H1 (cell line): ENCODE data around the gene ZNF280B. TPM values are rescaled to one million over a fixed set of nuclear protein-coding genes. Genes with fewer than 3 reads are reported as not detected.

ENCODE experiments used
- CTCF ChIA-PET: fragments of 300-600 bp; sonication (Branson Sonifier 250); formaldehyde crosslinking; loops from one replicate; lab custom pipeline; 2021; ENCODE audit not compliant: partially characterized antibody; lab: Charles Lee
- POLR2A ChIA-PET: fragments of 300-600 bp; sonication (Branson Sonifier 250); formaldehyde crosslinking; loops from one replicate; lab custom pipeline; 2021; ENCODE audit warnings: inconsistent platforms; ENCODE audit not compliant: partially characterized antibody; lab: Charles Lee
- DNase-seq, 2 experiments: peaks; one replicate each; pipeline versions ENCODE4 v3.0.0 to v3.0.0-alpha.2; 2010 to 2022; ENCODE audit warnings: low spot score in 2 of 2, low read depth in 1 of 2, mixed read lengths in 1 of 2
- FAIRE-seq: peaks from 2 replicates; lab custom pipeline; 2011; peaks lifted over from hg19 to GRCh38; lab: Jason Lieb, UNC
- H2AFZ ChIP-seq: 2 replicates; pipeline ENCODE4 v1.8.1; 2012; ENCODE audit warnings: low read length, inconsistent platforms
- H2AK5ac ChIP-seq: 2 replicates; pipeline ENCODE4 v1.6.1; 2013; ENCODE audit warnings: low read depth, low read length
- H2BK120ac ChIP-seq: replicated peaks from 2 replicates; pipeline ENCODE3; 2013; ENCODE audit warnings: low read depth, low read length, inconsistent platforms
- H2BK12ac ChIP-seq: 2 replicates; pipeline ENCODE4 v1.6.1; 2013; ENCODE audit warnings: low read depth, low read length
- H2BK15ac ChIP-seq: 2 replicates; pipeline ENCODE4 v1.6.1; 2013; ENCODE audit warnings: low read length
- H2BK20ac ChIP-seq: 2 replicates; pipeline ENCODE4 v1.6.1; 2013; ENCODE audit warnings: low read length
- H2BK5ac ChIP-seq: 2 replicates; pipeline ENCODE4 v1.6.1; 2013; ENCODE audit warnings: low read depth, low read length
- H3K14ac ChIP-seq: 2 replicates; pipeline ENCODE4 v1.6.1; 2013; ENCODE audit warnings: inconsistent platforms; ENCODE audit not compliant: insufficient read length
- H3K18ac ChIP-seq: 2 replicates; pipeline ENCODE4 v1.6.1; 2013; ENCODE audit warnings: low read length; ENCODE audit errors: extremely low read depth
- H3K23ac ChIP-seq: 2 replicates; pipeline ENCODE4 v1.6.1; 2013; ENCODE audit warnings: inconsistent platforms; ENCODE audit not compliant: insufficient read length
- H3K23me2 ChIP-seq: 2 replicates; pipeline ENCODE4 v1.6.1; 2013; ENCODE audit warnings: low read depth, low read length
- H3K27ac ChIP-seq: 2 replicates; pipeline ENCODE4 v1.6.1; 2011; ENCODE audit warnings: low read depth, low read length, inconsistent platforms
- H3K27me3 ChIP-seq, 4 experiments: replicated peaks in 1 of 4; 1 replicate in 1 of 4; 2 replicates in 3 of 4; pipeline versions ENCODE4 v1.6.1 to v1.8.1; 2011 to 2013; ENCODE audit warnings: low read length in 3 of 4, mild to moderate bottlenecking in 3 of 4, inconsistent platforms in 2 of 4, mixed read lengths in 2 of 4, moderate library complexity in 1 of 4; ENCODE audit not compliant: control insufficient read depth in 3 of 4, insufficient read depth in 3 of 4; ENCODE audit errors: extremely low read depth in 1 of 4
- H3K36me3 ChIP-seq, 4 experiments: 2 replicates each; pipeline versions ENCODE4 v1.6.1 to v1.8.1; 2011 to 2013; ENCODE audit warnings: mild to moderate bottlenecking in 4 of 4, low read length in 3 of 4, moderate library complexity in 2 of 4, control low read depth in 1 of 4, inconsistent platforms in 1 of 4; ENCODE audit not compliant: insufficient read depth in 4 of 4, control insufficient read depth in 2 of 4
- H3K4ac ChIP-seq: replicated peaks from 2 replicates; pipeline ENCODE3; 2013; ENCODE audit warnings: low read length, low read depth, mixed read lengths, inconsistent platforms; ENCODE audit not compliant: insufficient read length
- H3K4me1 ChIP-seq, 4 experiments: replicated peaks in 1 of 4; 1 replicate in 1 of 4; 2 replicates in 3 of 4; pipeline versions ENCODE4 v1.6.1 to v1.8.1; 2011 to 2013; ENCODE audit warnings: low read length in 3 of 4, inconsistent platforms in 2 of 4, mixed read lengths in 1 of 4; ENCODE audit not compliant: insufficient read depth in 4 of 4, control insufficient read depth in 3 of 4
- H3K4me2 ChIP-seq, 2 experiments: 2 replicates each; pipeline versions ENCODE4 v1.6.1 to v1.8.1; 2011 to 2013; ENCODE audit warnings: low read depth in 2 of 2, low read length in 2 of 2, control low read depth in 1 of 2, inconsistent platforms in 1 of 2, mild to moderate bottlenecking in 1 of 2; ENCODE audit not compliant: insufficient read depth in 1 of 2
- H3K4me3 ChIP-seq, 4 experiments: fragments of 200-600, 300-600 bp in 1 of 4; sonication (generic), shearing (Covaris generic), sonication (Bioruptor Twin) in 1 of 4; 2 replicates each; pipeline versions ENCODE4 v1.5.1 to v1.8.1; 2011 to 2016; ENCODE audit warnings: low read length in 4 of 4, low read depth in 3 of 4, control low read depth in 2 of 4, inconsistent platforms in 2 of 4, mild to moderate bottlenecking in 2 of 4, mixed read lengths in 1 of 4, moderate library complexity in 1 of 4; ENCODE audit not compliant: insufficient read depth in 2 of 4; ENCODE audit errors: extremely low read depth in 1 of 4
- H3K56ac ChIP-seq: replicated peaks from 2 replicates; pipeline ENCODE3; 2013; ENCODE audit warnings: low read depth, mild to moderate bottlenecking, mixed read lengths, low read length, inconsistent platforms; ENCODE audit not compliant: insufficient read length
- H3K79me1 ChIP-seq: 2 replicates; pipeline ENCODE4 v1.6.1; 2013; ENCODE audit warnings: low read depth, low read length, control low read depth
- H3K79me2 ChIP-seq, 2 experiments: 2 replicates each; pipeline versions ENCODE4 v1.6.1 to v1.8.1; 2012 to 2013; ENCODE audit warnings: low read length in 2 of 2, mild to moderate bottlenecking in 2 of 2, inconsistent platforms in 1 of 2; ENCODE audit not compliant: insufficient read depth in 2 of 2, control insufficient read depth in 1 of 2
- H3K9ac ChIP-seq, 4 experiments: replicated peaks in 1 of 4; 1 replicate in 1 of 4; 2 replicates in 3 of 4; pipeline versions ENCODE4 v1.6.1 to v1.8.1; 2011 to 2013; ENCODE audit warnings: low read depth in 3 of 4, low read length in 3 of 4, control low read depth in 2 of 4, mild to moderate bottlenecking in 2 of 4, moderate library complexity in 2 of 4, inconsistent platforms in 1 of 4; ENCODE audit errors: extremely low read depth in 1 of 4
- H3K9me3 ChIP-seq, 2 experiments: 2 replicates each; pipeline versions ENCODE4 v1.6.1 to v1.8.1; 2012 to 2013; ENCODE audit warnings: mild to moderate bottlenecking in 2 of 2, moderate library complexity in 2 of 2, control low read depth in 1 of 2, inconsistent platforms in 1 of 2, low read depth in 1 of 2, low read length in 1 of 2, mixed read lengths in 1 of 2; ENCODE audit not compliant: insufficient read depth in 2 of 2
- H4K20me1 ChIP-seq, 2 experiments: replicated peaks in 1 of 2; 2 replicates each; pipeline versions ENCODE3 to v1.8.1; 2011 to 2013; ENCODE audit warnings: inconsistent platforms in 2 of 2, low read length in 2 of 2, mild to moderate bottlenecking in 1 of 2; ENCODE audit not compliant: insufficient read depth in 2 of 2, control insufficient read depth in 1 of 2
- H4K5ac ChIP-seq: 2 replicates; pipeline ENCODE4 v1.6.1; 2013; ENCODE audit warnings: low read length, low read depth, mixed read lengths, inconsistent platforms; ENCODE audit not compliant: insufficient read length
- H4K8ac ChIP-seq: 2 replicates; pipeline ENCODE4 v1.8.0; 2013; ENCODE audit warnings: mild to moderate bottlenecking, moderate library complexity, low read length, inconsistent platforms; ENCODE audit not compliant: insufficient read depth; ENCODE audit errors: extremely low read depth
- H4K91ac ChIP-seq: replicated peaks from 2 replicates; pipeline ENCODE3; 2013; ENCODE audit warnings: low read length, mixed read lengths, inconsistent platforms; ENCODE audit not compliant: insufficient read length
- CBX5 ChIP-seq: fragments of 300-800, 300-1000 bp; sonication (generic); IDR thresholded peaks from 2 replicates; pipeline ENCODE4 v1.7.1; 2016; ENCODE audit warnings: antibody characterized with exemption, low read length, low read depth
- PHF8 ChIP-seq: fragments of 200-600 bp; sonication (generic); conservative IDR thresholded peaks from 2 replicates; pipeline ENCODE4 v1.7.1; 2012; ENCODE audit warnings: low read depth, mild to moderate bottlenecking, inconsistent platforms, low read length, moderate library complexity
- WGBS, 2 experiments: shearing (Covaris generic) in 1 of 2; methylation state at CpG; one replicate each; pipeline versions ENCODE4 v1.1.6 to v1.1.7; 2013 to 2015; ENCODE audit warnings: low lambda C conversion rate in 2 of 2, mixed read lengths in 2 of 2, inconsistent platforms in 1 of 2, low coverage in 1 of 2, missing lambda C conversion rate in 1 of 2; ENCODE audit not compliant: insufficient replicate concordance in 2 of 2, insufficient coverage in 1 of 2, insufficient read length in 1 of 2; ENCODE audit errors: extremely low coverage in 1 of 2, missing lambda C conversion rate in 1 of 2; 5-methylcytosine and 5-hydroxymethylcytosine counted together
- polyA plus RNA-seq, 7 experiments: library from polyadenylated mRNA; depleted of rRNA in 3 of 7; stranded (reverse) in 5 of 7; unstranded in 2 of 7; fragments of >200 nt in 5 of 7; fragments of 200-250 nt in 2 of 7; gene quantifications; 1 replicate in 5 of 7; 2 replicates in 1 of 7; 4 replicates in 1 of 7; pipeline versions ENCODE4 v1.2.1 to v1.2.3, GENCODE V29; 2011 to 2013; ENCODE audit warnings: missing spikeins in 2 of 7, mixed read lengths in 2 of 7
- total RNA-seq: library from RNA; stranded (reverse); fragmentation: NEBNext Ultra II Directional; extraction: Animal tissue kit (Norgen Biotek cat#: 25700); gene quantifications from 2 replicates; pipeline ENCODE4 v1.2.1, GENCODE V29; 2021

ZNF280B gene
- total and polyA plus RNA-seq, 2 of the 8 experiments (the other 6 are each of a cell fraction or from before 2014, with no cell fraction given): 4.8 to 11.7 TPM

- no peak overlapping the region for H2BK5ac ChIP-seq
- no peak overlapping the region for H4K91ac ChIP-seq
- no peak overlapping the region for H3K23ac ChIP-seq
- no peak overlapping the region for H4K8ac ChIP-seq
- no peak overlapping the region for H3K27ac ChIP-seq
- peaks cover 0 to 5% of the 10 kb centered on the region in 2 experiments; a peak in 3 of 4 replicates for H3K9me3 ChIP-seq
- DNase-seq (no peak), FAIRE-seq (no peak)
- no peak overlapping the region for H2BK20ac ChIP-seq
- no peak overlapping the region for H3K14ac ChIP-seq
- no peak overlapping the region for H2BK120ac ChIP-seq
- POLR2A ChIA-PET: no interaction called here
- H4K5ac ChIP-seq: no peak overlapping the region
- no peaks in the 10 kb centered on the region for H3K36me3 ChIP-seq
- H2AK5ac ChIP-seq: no peak overlapping the region
- no peak overlapping the region for H3K56ac ChIP-seq
- no peak overlapping the region for H3K4me2 ChIP-seq
- H3K4me3 ChIP-seq: no peak overlapping the region
- H3K79me1 ChIP-seq: no peaks in the 10 kb centered on the region
- H3K18ac ChIP-seq: no peak overlapping the region
- H2BK15ac ChIP-seq: no peak overlapping the region
- no peak overlapping the region for H3K4ac ChIP-seq
- H4K20me1 ChIP-seq: no peaks in the 10 kb centered on the region
- H3K9ac ChIP-seq: no peak overlapping the region
- H2AFZ ChIP-seq: no peak overlapping the region
- CTCF ChIA-PET: interaction anchor here (1.3 kb wide), 1 partner anchor 10 kb away, joined by 3 read pairs; no protein-coding TSS in a partner anchor
- peaks cover 2 to 32% (median 16%) of the 10 kb centered on the region in 4 experiments; a peak in 6 of 7 replicates for H3K27me3 ChIP-seq
- no peak overlapping the region for H2BK12ac ChIP-seq
- no peaks in the 10 kb centered on the region for H3K79me2 ChIP-seq
- TF ChIP-seq PHF8 (no peak), CBX5 (no peak)
- no peaks in the 10 kb centered on the region for H3K4me1 ChIP-seq
- 89% methylated on average over 5 of the region's 5 CpGs; no CpG with 5 or more reads in 1 of the 2 experiments for WGBS, 2 experiments
- H3K23me2 ChIP-seq: no peaks in the 10 kb centered on the region; the same call in 1 of the 2 replicates
These were observed 4.4 kb upstream of the ZNF280B start for GRCh38 chr22:22512951-22513350.
